ENCODE results near the gene ATP13A4.

DNA sequence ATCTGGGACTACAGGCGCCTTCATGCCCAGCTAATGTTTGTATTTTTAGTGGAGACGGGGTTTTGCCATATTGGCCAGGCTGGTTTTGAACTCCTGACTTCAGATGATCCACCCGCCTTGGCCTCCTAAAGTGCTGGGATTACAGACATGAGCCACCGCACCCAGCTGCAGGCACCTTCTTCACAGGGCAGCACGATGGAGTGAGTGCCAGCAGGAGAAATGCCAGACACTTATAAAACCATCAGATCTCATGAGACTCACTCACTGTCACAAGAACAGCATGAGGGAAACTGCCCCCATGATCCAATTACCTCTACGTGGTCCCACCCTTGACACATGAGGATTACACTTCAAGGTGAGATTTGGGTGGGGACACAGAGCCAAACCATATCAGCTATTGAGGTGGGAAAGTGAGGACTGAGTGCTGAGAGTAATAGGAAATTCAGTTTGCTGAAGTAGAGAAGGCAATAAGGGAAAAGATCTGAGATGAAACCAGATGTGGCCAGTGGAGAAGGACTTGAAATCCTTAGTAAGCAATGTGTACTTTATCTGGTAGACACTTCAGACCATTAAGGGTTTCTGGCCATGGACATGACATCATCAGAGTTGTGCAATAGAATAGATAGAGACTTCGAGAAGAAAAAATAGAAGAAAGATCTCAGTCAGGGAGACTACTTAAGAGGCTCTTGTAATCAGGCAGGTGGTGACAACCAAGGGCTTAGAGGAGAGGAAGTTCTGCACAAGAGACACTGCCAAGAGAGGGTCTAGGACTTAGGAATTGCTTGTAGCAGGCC, 158.0 kb downstream of the ATP13A4 start:
- TF ChIP-seq ZNF274 (IDR thresholded peaks at IDR 0.05; ENCODE audit: low read depth, low read length) = no peak
- TF ChIP-seq SUZ12 (IDR thresholded peaks at IDR 0.05; ENCODE audit: extremely low read depth, insufficient read depth, insufficient read length) = no peak
